B cell (primary cell): ENCODE measurements around the gene RILPL2. TPM values are rescaled to one million over a fixed set of nuclear protein-coding genes. Genes with fewer than 3 reads are reported as not detected.

ENCODE experiments used
- ATAC-seq: fragments of 200-7000 bp; cut with Tn5 transposase; one replicate; pipeline ENCODE4 v1.10.0; 2021; ENCODE audit warnings: low read depth, mild to moderate bottlenecking, moderate number of reproducible peaks, moderate library complexity
- CTCF ChIA-PET: fragments of 350-600 bp; sonication (Branson Sonifier 250); formaldehyde crosslinking; loops from one replicate; lab custom pipeline; 2021; ENCODE audit warnings: antibody characterized with exemption, inconsistent platforms; lab: Charles Lee
- POLR2A ChIA-PET: fragments of 350-600 bp; sonication (Branson Sonifier 250); formaldehyde crosslinking; loops from one replicate; lab custom pipeline; 2021; ENCODE audit warnings: antibody characterized with exemption; lab: Charles Lee
- DNase-seq: peaks from one replicate; pipeline ENCODE4 v3.0.0; 2013
- H2AFZ ChIP-seq: 2 replicates; pipeline ENCODE4 v1.6.1; 2012; ENCODE audit warnings: mild to moderate bottlenecking, low read depth, low read length; ENCODE audit not compliant: insufficient read depth, poor library complexity, severe bottlenecking
- H3K27ac ChIP-seq, 2 donors: 1 replicate in 1 of 2; 2 replicates in 1 of 2; pipeline ENCODE4 v1.5.1; 2012 to 2013; ENCODE audit warnings: low read length in 2 of 2, mild to moderate bottlenecking in 2 of 2, moderate library complexity in 1 of 2
- H3K27me3 ChIP-seq, 4 experiments: fragments of 200-600 bp in 1 of 4; sonication (generic) in 1 of 4; replicated peaks in 1 of 4; 1 replicate in 2 of 4; 2 replicates in 2 of 4; pipeline versions ENCODE4 v1.6.1 to v1.7.0; 2013 to 2016; ENCODE audit warnings: low read length in 3 of 4, mild to moderate bottlenecking in 2 of 4, mixed read lengths in 1 of 4, moderate library complexity in 1 of 4; ENCODE audit not compliant: insufficient read depth in 4 of 4, control insufficient read depth in 3 of 4; ENCODE audit errors: control extremely low read depth in 1 of 4
- H3K36me3 ChIP-seq, 2 experiments: replicated peaks in 1 of 2; 1 replicate in 1 of 2; 2 replicates in 1 of 2; pipeline versions ENCODE4 v1.6.1 to v1.7.1; 2013; ENCODE audit warnings: low read length in 1 of 2; ENCODE audit not compliant: insufficient read depth in 2 of 2, control insufficient read depth in 1 of 2; ENCODE audit errors: control extremely low read depth in 1 of 2, extremely low read depth in 1 of 2
- H3K4me1 ChIP-seq, 2 donors: fragments of 200-600 bp in 1 of 2; sonication (generic) in 1 of 2; 1 replicate in 1 of 2; 2 replicates in 1 of 2; pipeline versions ENCODE4 v1.5.1 to v1.6.1; 2013 to 2017; ENCODE audit warnings: low read length in 2 of 2; ENCODE audit not compliant: control insufficient read depth in 2 of 2, insufficient read depth in 2 of 2
- H3K4me2 ChIP-seq: replicated peaks from 2 replicates; pipeline ENCODE3; 2012; ENCODE audit warnings: mild to moderate bottlenecking, low read depth, low read length; ENCODE audit not compliant: poor library complexity, severe bottlenecking
- H3K4me3 ChIP-seq, 5 experiments: fragments of 200-600 bp in 1 of 5; sonication (generic) in 1 of 5; 1 replicate in 3 of 5; 2 replicates in 2 of 5; pipeline versions ENCODE4 v1.5.1 to v1.7.0; 2011 to 2016; ENCODE audit warnings: low read length in 4 of 5, mild to moderate bottlenecking in 4 of 5, low read depth in 2 of 5, control low read depth in 1 of 5, moderate library complexity in 1 of 5; ENCODE audit not compliant: insufficient read depth in 1 of 5; ENCODE audit errors: control extremely low read depth in 1 of 5, extremely low read depth in 1 of 5
- H3K79me2 ChIP-seq: fragments of 200-600 bp; sonication (generic); one replicate; pipeline ENCODE4 v1.6.0; 2016; ENCODE audit warnings: low read length; ENCODE audit not compliant: control insufficient read depth, insufficient read depth
- H3K9ac ChIP-seq: fragments of 200-600 bp; sonication (generic); 2 replicates; pipeline ENCODE4 v1.6.1; 2017; ENCODE audit warnings: mild to moderate bottlenecking, low read length, moderate library complexity
- H3K9me3 ChIP-seq, 3 donors: one replicate each; pipeline versions ENCODE4 v1.6.1 to v1.7.1; 2013; ENCODE audit warnings: low read length in 2 of 3; ENCODE audit not compliant: control insufficient read depth in 2 of 3, insufficient read depth in 1 of 3; ENCODE audit errors: control extremely low read depth in 1 of 3
- H4K20me1 ChIP-seq: 2 replicates; pipeline ENCODE4 v1.6.0; 2012; ENCODE audit warnings: mild to moderate bottlenecking, low read length; ENCODE audit not compliant: insufficient read depth, control insufficient read depth, poor library complexity, severe bottlenecking
- H3K27ac Mint-ChIP-seq: one replicate; pipeline ENCODE4 v1.8.0; 2021; ENCODE audit warnings: mixed read lengths
- H3K27me3 Mint-ChIP-seq: one replicate; pipeline ENCODE4 v1.8.0; 2021; ENCODE audit warnings: mixed read lengths
- H3K4me1 Mint-ChIP-seq: one replicate; pipeline ENCODE4 v1.8.0; 2021; ENCODE audit warnings: mixed read lengths
- H3K4me3 Mint-ChIP-seq: one replicate; pipeline ENCODE4 v1.8.0; 2021; ENCODE audit warnings: mixed read lengths
- H3K9me3 Mint-ChIP-seq: one replicate; pipeline ENCODE4 v1.8.0; 2022; ENCODE audit warnings: mixed read lengths; ENCODE audit not compliant: insufficient read depth
- EZH2 ChIP-seq: IDR thresholded peaks from 2 replicates; pipeline ENCODE4 v1.6.1; 2012; ENCODE audit warnings: borderline replicate concordance, low read depth, mild to moderate bottlenecking, moderate library complexity, low read length; ENCODE audit not compliant: insufficient read depth, poor library complexity, severe bottlenecking
- WGBS: methylation state at CpG from one replicate; pipeline ENCODE4 v1.1.5; 2013; ENCODE audit warnings: missing lambda C conversion rate; ENCODE audit not compliant: insufficient coverage; 5-methylcytosine and 5-hydroxymethylcytosine counted together
- intact Hi-C: fragments of 100-400 bp; cut with micrococcal nuclease; formaldehyde crosslinking; loops from one replicate; pipeline ENCODE4 v1.10.0; 2022
- polyA plus RNA-seq: library from polyadenylated mRNA; depleted of rRNA; stranded (reverse); fragments of >200 nt; gene quantifications from 2 replicates; pipeline ENCODE4 v1.2.3, GENCODE V29; 2012
- total RNA-seq, 2 donors: library from RNA; stranded (reverse); fragments of 120-200 nt in 1 of 2; gene quantifications; 1 replicate in 1 of 2; 2 replicates in 1 of 2; pipeline versions ENCODE4 v1.2.3 to v1.2.4, GENCODE V29; 2013 to 2022
- TF ChIP-seq, protein P1 (sequence below): fragments of 200-600 bp; IDR thresholded peaks from one replicate; pipeline ENCODE4 v1.8.0; 2022; ENCODE audit warnings: antibody characterized with exemption, mild to moderate bottlenecking

RILPL2 gene
- total and polyA plus RNA-seq, 2 donors (not counting 1 experiment from before 2014, with no cell fraction given) = 4.0 to 12.6 TPM

DNA sequence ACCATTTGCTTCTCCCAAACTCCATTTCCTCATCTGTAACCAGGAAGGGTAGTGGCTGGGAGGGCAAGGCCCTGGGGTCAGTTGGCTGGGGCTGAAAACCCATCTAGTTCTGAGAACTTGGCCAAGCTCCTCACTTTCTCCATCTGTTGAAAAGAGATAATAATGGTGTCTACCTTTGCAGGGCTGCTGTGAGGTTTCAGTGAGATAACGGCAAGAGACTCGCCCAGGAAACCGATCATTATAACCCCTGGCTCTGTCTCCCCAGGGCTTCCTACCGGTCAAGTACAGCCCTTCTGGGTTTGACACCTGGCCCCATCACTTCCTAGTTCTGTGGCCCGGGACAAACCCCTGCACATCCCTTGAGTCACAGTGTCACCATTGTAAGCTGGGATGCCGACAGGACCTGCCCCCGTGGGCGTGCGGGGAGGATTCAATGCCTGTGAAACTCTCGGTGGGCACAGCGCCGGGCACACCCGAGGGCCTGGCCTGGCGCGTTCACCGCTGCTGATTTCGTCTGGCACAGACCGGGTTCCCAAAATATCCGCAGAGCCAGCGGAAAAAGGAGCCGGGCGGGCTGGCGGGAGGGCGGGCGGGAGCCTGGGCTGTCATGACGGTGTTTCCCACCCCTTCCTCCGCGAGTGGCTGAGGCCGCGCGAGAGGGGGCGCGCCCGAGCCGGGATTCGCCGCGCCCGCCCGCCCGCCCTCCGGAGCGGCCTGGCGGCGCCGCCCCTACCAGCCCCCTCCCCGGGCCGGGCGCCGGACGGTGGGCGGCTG lies 48.1 kb downstream of the RILPL2 start:
- Mint-ChIP-seq H3K4me3 (peak overlapping the region; percentile 91), H3K4me1 (peaks cover 38% of the 10 kb centered on the region), H3K9me3 (no peaks in the 10 kb centered on the region), H3K27me3 (no peaks in the 10 kb centered on the region), H3K27ac (peak overlapping the region; percentile 93)
- Histone ChIP-seq H3K27me3 (no peaks in the 10 kb centered on the region), H2AFZ (peak overlapping the region; percentile 87), H4K20me1 (peaks cover 6% of the 10 kb centered on the region), H3K9ac (peak overlapping the region; percentile 77), H3K4me1 (peaks cover 22 to 36% of the 10 kb centered on the region in 2 donors), H3K4me3 (peak overlapping the region; percentile 60 to 78 (median 63)), H3K27ac (peak overlapping the region; percentile 74 to 80), H3K79me2 (peaks cover 44% of the 10 kb centered on the region), H3K4me2 (peak overlapping the region; percentile 84), H3K9me3 (no peaks in the 10 kb centered on the region), H3K36me3 (peaks cover 3 to 18% of the 10 kb centered on the region in 2 experiments)
- TF ChIP-seq, protein P1, sequence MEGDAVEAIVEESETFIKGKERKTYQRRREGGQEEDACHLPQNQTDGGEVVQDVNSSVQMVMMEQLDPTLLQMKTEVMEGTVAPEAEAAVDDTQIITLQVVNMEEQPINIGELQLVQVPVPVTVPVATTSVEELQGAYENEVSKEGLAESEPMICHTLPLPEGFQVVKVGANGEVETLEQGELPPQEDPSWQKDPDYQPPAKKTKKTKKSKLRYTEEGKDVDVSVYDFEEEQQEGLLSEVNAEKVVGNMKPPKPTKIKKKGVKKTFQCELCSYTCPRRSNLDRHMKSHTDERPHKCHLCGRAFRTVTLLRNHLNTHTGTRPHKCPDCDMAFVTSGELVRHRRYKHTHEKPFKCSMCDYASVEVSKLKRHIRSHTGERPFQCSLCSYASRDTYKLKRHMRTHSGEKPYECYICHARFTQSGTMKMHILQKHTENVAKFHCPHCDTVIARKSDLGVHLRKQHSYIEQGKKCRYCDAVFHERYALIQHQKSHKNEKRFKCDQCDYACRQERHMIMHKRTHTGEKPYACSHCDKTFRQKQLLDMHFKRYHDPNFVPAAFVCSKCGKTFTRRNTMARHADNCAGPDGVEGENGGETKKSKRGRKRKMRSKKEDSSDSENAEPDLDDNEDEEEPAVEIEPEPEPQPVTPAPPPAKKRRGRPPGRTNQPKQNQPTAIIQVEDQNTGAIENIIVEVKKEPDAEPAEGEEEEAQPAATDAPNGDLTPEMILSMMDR = peak; percentile 9
- TF ChIP-seq EZH2 = no peak
- intact Hi-C loops = loop anchor here (1.0 to 5.0 kb wide), 4 partner anchors 23 to 214 kb away; partner anchors contain the start of gene DDX55
- peak; percentile 62 for ATAC-seq
- peak; percentile 85 for DNase-seq
- WGBS = under 1% methylated on average over 50 of the region's 52 CpGs
- ChIA-PET POLR2A (interaction anchor here (0.5 to 3.1 kb wide), 4 partner anchors 23 to 553 kb away, joined by 3 to 14 read pairs (median 4); partner anchors contain the start of genes HIP1R, SBNO1 and SNRNP35), CTCF (interaction anchor here (0.9 to 1.9 kb wide), 3 partner anchors 22 to 38 kb away, joined by 3 to 17 read pairs (median 5); partner anchors contain the start of gene SBNO1)
